ENCODE data around the gene AKTIP. TPM values are rescaled to one million over a fixed set of nuclear protein-coding genes. Genes with fewer than 3 reads are reported as not detected.

Gene AKTIP
- total RNA-seq, 1 experiment from 2014 or later: 23.5 TPM

DNA sequence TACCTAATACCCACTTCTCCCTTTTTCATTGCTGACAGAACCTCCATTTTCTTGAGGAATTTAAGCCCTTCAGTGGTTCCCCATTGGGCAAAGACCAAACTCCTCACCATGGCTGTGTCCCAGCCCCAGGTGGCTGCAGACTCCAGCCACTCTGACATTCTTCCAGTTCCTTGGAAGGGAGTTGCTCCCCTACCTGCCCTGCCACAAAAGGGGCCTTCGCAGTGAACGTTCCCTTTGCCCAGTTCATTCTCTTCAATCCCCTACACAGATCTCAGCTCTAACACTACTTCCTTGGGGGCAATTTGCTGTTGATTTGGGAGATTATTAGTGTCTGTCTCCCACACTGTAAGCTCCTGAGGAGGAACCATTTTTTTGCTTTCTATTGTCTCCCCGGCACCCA, 3.2 kb upstream of the AKTIP start:
- Histone ChIP-seq H3K9ac (ENCODE audit: low read length) (no peak overlapping the region), H3K36me3 (ENCODE audit: control insufficient read depth in 1 of 2, insufficient read depth in 2 of 2, low read length in 2 of 2) (no peaks in the 10 kb centered on the region), H3K4me3 (replicated peaks in 1 of 2; ENCODE audit: low read depth in 1 of 2, low read length in 2 of 2) (no peak overlapping the region), H3K4me1 (ENCODE audit: control insufficient read depth in 1 of 2, insufficient read depth in 2 of 2, low read length in 2 of 2) (peaks cover 17 to 34% of the 10 kb centered on the region in 2 experiments; a peak in 3 of 4 replicates), H3K9me2 (ENCODE audit: insufficient read depth) (no peaks in the 10 kb centered on the region), H4K20me1 (ENCODE audit: insufficient read depth) (no peaks in the 10 kb centered on the region), H3K9me3 (ENCODE audit: control insufficient read depth in 1 of 2, insufficient read depth in 1 of 2, low read depth in 1 of 2, low read length in 2 of 2) (no peaks in the 10 kb centered on the region), H3K4me2 (ENCODE audit: low read length) (no peak overlapping the region), H3K27me3 (ENCODE audit: insufficient read depth, low read length) (no peaks in the 10 kb centered on the region), H2AFZ (ENCODE audit: low read depth, low read length, poor library complexity, severe bottlenecking) (no peak overlapping the region), H3K27ac (ENCODE audit: low read depth, low read length) (no peak overlapping the region), H3K79me2 (ENCODE audit: insufficient read depth, low read length) (no peaks in the 10 kb centered on the region)
- intact Hi-C loops (cut with micrococcal nuclease): no loop called here
- ATAC-seq: no peak
- ChIA-PET POLR2A (no interaction called here), CTCF (no interaction called here), RAD21 (ENCODE audit: low non-redundant PET in 1 of 2, low total read pairs in 2 of 2, uncharacterized antibody in 2 of 2, unreplicated experiment in 2 of 2) (no interaction called here)
- no peak for DNase-seq (ENCODE audit: low read depth, low spot score)
- TF ChIP-seq FOSL1 (IDR thresholded peaks at IDR 0.05; ENCODE audit: low read depth) (no peak), SP1 (IDR thresholded peaks at IDR 0.05; ENCODE audit: low read depth) (no peak), EZH2phosphoT487 (IDR thresholded peaks at IDR 0.05; ENCODE audit: borderline replicate concordance) (no peak), CEBPB (IDR thresholded peaks at IDR 0.05; ENCODE audit: low read depth) (no peak)
- TF ChIP-seq, protein P1, sequence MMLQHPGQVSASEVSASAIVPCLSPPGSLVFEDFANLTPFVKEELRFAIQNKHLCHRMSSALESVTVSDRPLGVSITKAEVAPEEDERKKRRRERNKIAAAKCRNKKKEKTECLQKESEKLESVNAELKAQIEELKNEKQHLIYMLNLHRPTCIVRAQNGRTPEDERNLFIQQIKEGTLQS (IDR thresholded peaks at IDR 0.05): no peak
- TF ChIP-seq, protein P2, sequence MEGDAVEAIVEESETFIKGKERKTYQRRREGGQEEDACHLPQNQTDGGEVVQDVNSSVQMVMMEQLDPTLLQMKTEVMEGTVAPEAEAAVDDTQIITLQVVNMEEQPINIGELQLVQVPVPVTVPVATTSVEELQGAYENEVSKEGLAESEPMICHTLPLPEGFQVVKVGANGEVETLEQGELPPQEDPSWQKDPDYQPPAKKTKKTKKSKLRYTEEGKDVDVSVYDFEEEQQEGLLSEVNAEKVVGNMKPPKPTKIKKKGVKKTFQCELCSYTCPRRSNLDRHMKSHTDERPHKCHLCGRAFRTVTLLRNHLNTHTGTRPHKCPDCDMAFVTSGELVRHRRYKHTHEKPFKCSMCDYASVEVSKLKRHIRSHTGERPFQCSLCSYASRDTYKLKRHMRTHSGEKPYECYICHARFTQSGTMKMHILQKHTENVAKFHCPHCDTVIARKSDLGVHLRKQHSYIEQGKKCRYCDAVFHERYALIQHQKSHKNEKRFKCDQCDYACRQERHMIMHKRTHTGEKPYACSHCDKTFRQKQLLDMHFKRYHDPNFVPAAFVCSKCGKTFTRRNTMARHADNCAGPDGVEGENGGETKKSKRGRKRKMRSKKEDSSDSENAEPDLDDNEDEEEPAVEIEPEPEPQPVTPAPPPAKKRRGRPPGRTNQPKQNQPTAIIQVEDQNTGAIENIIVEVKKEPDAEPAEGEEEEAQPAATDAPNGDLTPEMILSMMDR (IDR thresholded peaks at IDR 0.05 in 2 of 3, conservative IDR thresholded peaks at IDR 0.05 in 1 of 3; ENCODE audit: borderline replicate concordance in 1 of 3, insufficient read depth in 1 of 3, low read depth in 2 of 3, low read length in 2 of 3): no peak
- no TSS peak for BruUV-seq (replicated peaks)

DNA sequence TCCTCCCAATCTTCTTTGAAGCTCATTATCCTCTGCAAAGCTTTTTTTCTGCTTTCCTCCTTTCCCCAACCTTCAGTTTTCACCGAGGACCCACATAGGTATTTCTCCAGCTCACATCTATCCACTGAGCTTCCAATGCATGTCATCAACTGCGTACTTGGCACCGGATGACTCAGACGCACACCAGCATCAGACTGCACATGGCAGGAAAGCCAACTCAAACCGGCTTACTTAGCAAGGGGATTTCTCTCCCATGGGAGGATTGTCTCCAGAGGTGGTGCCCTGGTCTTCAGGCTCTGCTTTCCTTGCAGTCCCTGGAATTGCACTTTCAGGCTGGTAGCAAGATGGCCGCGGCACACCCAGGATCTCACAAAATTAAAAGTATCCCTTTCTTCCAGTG, 1.7 kb upstream of the AKTIP start:
- CTCF ChIA-PET: no interaction called here
- no peak overlapping the region for H2AFZ ChIP-seq (ENCODE audit: low read depth, low read length, poor library complexity, severe bottlenecking)
- no peaks in the 10 kb centered on the region for H3K79me2 ChIP-seq (ENCODE audit: insufficient read depth, low read length)
- H3K9ac ChIP-seq (ENCODE audit: low read length): no peak overlapping the region
- H3K4me1 ChIP-seq (ENCODE audit: control insufficient read depth in 1 of 2, insufficient read depth in 2 of 2, low read length in 2 of 2): peaks cover 15 to 24% of the 10 kb centered on the region in 2 experiments; a peak in 3 of 4 replicates
- no peaks in the 10 kb centered on the region for H4K20me1 ChIP-seq (ENCODE audit: insufficient read depth)
- H3K27me3 ChIP-seq (ENCODE audit: insufficient read depth, low read length): no peaks in the 10 kb centered on the region
- H3K36me3 ChIP-seq (ENCODE audit: control insufficient read depth in 1 of 2, insufficient read depth in 2 of 2, low read length in 2 of 2): no peaks in the 10 kb centered on the region
- no peaks in the 10 kb centered on the region for H3K9me2 ChIP-seq (ENCODE audit: insufficient read depth)
- no TSS peak for BruUV-seq (replicated peaks)
- ATAC-seq: no peak
- POLR2A ChIA-PET: no interaction called here
- H3K4me3 ChIP-seq (replicated peaks in 1 of 2; ENCODE audit: low read depth in 1 of 2, low read length in 2 of 2): no peak overlapping the region; a peak in 1 of 4 replicates
- peak overlapping the region; percentile 92 for H3K4me2 ChIP-seq (ENCODE audit: low read length)
- intact Hi-C loops (cut with micrococcal nuclease): loop anchor here (5.0 kb wide), 1 partner anchor 452 kb away; the partner anchor contains the start of genes CHD9 and CHD9NB
- no peak for DNase-seq (ENCODE audit: low read depth, low spot score)
- no peak overlapping the region for H3K27ac ChIP-seq (ENCODE audit: low read depth, low read length)
- no peaks in the 10 kb centered on the region for H3K9me3 ChIP-seq (ENCODE audit: control insufficient read depth in 1 of 2, insufficient read depth in 1 of 2, low read depth in 1 of 2, low read length in 2 of 2)
- RAD21 ChIA-PET (ENCODE audit: low non-redundant PET in 1 of 2, low total read pairs in 2 of 2, uncharacterized antibody in 2 of 2, unreplicated experiment in 2 of 2): no interaction called here
- TF ChIP-seq ZFX (IDR thresholded peaks at IDR 0.05): no peak
- TF ChIP-seq ELF1 (IDR thresholded peaks at IDR 0.05; ENCODE audit: borderline replicate concordance, low read depth): no peak
- no peak for TF ChIP-seq YY1 (IDR thresholded peaks at IDR 0.05; ENCODE audit: extremely low read depth, insufficient replicate concordance, low read depth, low read length)
- TF ChIP-seq SIN3A (IDR thresholded peaks at IDR 0.05; ENCODE audit: low read depth): no peak
- TF ChIP-seq CBX3 (IDR thresholded peaks at IDR 0.05; ENCODE audit: low read depth): no peak
- TF ChIP-seq TCF7L2 (IDR thresholded peaks at IDR 0.05; ENCODE audit: borderline replicate concordance, extremely low read depth, insufficient read depth, insufficient read length): no peak
- TF ChIP-seq EGR1 (IDR thresholded peaks at IDR 0.05; ENCODE audit: low read depth): no peak
- TF ChIP-seq EZH2 (IDR thresholded peaks at IDR 0.05): no peak
- TF ChIP-seq FOSL1 (IDR thresholded peaks at IDR 0.05; ENCODE audit: low read depth): no peak
- TF ChIP-seq, protein P1 (IDR thresholded peaks at IDR 0.05): no peak
- no peak for TF ChIP-seq POLR2AphosphoS5 (IDR thresholded peaks at IDR 0.05; ENCODE audit: low read depth, low read length)
- TF ChIP-seq, protein P3, sequence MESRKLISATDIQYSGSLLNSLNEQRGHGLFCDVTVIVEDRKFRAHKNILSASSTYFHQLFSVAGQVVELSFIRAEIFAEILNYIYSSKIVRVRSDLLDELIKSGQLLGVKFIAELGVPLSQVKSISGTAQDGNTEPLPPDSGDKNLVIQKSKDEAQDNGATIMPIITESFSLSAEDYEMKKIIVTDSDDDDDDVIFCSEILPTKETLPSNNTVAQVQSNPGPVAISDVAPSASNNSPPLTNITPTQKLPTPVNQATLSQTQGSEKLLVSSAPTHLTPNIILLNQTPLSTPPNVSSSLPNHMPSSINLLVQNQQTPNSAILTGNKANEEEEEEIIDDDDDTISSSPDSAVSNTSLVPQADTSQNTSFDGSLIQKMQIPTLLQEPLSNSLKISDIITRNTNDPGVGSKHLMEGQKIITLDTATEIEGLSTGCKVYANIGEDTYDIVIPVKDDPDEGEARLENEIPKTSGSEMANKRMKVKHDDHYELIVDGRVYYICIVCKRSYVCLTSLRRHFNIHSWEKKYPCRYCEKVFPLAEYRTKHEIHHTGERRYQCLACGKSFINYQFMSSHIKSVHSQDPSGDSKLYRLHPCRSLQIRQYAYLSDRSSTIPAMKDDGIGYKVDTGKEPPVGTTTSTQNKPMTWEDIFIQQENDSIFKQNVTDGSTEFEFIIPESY (IDR thresholded peaks at IDR 0.05; ENCODE audit: extremely low read depth, insufficient replicate concordance, low read length): no peak
